Ovary (tissue), 3 donors: Measurements from ENCODE around the gene PSMD14.

Experiments
- EP300 ChIP-seq: sonication (generic); formaldehyde crosslinking; IDR thresholded peaks from one replicate; pipeline ENCODE4 v1.6.1; 2017; ENCODE audit warnings: antibody characterized with exemption
- POLR2A ChIP-seq: fragments of 450-650 bp; IDR thresholded peaks from one replicate; pipeline ENCODE4 v1.6.1; 2017; ENCODE audit warnings: antibody characterized with exemption, mild to moderate bottlenecking, moderate library complexity
- TF ChIP-seq, protein P1 (sequence below), 3 donors: fragments of 450-650 bp in 2 of 3; fragments of 200-600 bp in 1 of 3; IDR thresholded peaks; one replicate each; pipeline versions ENCODE4 v1.5.1 to v1.8.0; 2016 to 2022; ENCODE audit warnings: antibody characterized with exemption in 3 of 3, mild to moderate bottlenecking in 1 of 3
- donor health status: DM: no; HTN: no; CAD: no.

DNA sequence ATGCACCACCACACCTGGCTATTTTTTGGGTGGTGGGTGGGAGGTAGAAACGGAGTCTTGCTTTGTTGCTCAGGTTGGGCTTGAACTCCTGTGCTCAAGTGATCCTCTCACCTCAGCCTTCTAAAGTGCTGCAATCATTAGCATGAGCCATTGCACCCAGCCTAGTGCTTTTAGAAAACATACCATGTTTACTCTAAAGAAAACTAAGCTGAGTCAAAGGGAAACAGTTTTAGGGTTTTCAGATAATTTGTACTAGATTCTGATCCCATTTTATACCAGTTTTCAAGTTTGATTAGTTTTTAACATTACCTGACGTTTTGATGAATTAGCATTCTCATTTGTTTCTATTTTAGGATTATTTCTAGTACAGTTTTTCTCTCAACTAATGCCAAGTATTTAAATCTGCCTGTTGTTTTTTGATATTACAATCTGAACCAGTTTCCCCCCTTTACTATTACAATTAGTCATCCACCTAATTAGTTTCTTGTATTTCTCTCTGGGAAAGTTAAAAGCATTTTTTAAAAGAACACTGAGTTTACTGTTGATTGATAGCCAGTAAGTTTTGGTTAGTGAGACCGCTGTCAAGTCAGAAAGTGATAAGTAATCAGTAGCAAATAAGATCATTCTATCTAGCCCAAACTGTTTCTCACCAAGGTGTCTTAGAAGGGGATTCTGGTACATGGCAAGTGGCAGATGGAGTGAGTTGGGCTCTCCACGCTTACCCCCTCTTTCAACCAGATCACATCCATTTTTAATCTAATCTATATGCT is 83.7 kb downstream of the PSMD14 start:
- TF ChIP-seq, protein P1, sequence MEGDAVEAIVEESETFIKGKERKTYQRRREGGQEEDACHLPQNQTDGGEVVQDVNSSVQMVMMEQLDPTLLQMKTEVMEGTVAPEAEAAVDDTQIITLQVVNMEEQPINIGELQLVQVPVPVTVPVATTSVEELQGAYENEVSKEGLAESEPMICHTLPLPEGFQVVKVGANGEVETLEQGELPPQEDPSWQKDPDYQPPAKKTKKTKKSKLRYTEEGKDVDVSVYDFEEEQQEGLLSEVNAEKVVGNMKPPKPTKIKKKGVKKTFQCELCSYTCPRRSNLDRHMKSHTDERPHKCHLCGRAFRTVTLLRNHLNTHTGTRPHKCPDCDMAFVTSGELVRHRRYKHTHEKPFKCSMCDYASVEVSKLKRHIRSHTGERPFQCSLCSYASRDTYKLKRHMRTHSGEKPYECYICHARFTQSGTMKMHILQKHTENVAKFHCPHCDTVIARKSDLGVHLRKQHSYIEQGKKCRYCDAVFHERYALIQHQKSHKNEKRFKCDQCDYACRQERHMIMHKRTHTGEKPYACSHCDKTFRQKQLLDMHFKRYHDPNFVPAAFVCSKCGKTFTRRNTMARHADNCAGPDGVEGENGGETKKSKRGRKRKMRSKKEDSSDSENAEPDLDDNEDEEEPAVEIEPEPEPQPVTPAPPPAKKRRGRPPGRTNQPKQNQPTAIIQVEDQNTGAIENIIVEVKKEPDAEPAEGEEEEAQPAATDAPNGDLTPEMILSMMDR (IDR thresholded peaks at IDR 0.05), result no peak
- TF ChIP-seq POLR2A (no peak), EP300 (no peak)
